SK-N-SH (cell line): ENCODE results near the gene SSTR3. TPM values are rescaled to one million over a fixed set of nuclear protein-coding genes. Genes with fewer than 3 reads are reported as not detected.

Source experiments
- CTCF ChIA-PET: fragments of 300-600, 350-600 bp; formaldehyde crosslinking; extraction: SDS; loops from one replicate; lab custom pipeline; 2021; lab: Yijun Ruan, JAX
- POLR2A ChIA-PET: fragments of 350-600 bp; sonication (Branson Sonifier 250); formaldehyde crosslinking; extraction: SDS; loops from one replicate; lab custom pipeline; 2020; ENCODE audit warnings: antibody characterized with exemption, inconsistent platforms; lab: Yijun Ruan, JAX
- DNase-seq: peaks from one replicate; pipeline ENCODE4 v3.0.0; 2012
- H2AFZ ChIP-seq: fragments of 200-600 bp; sonication (generic); 2 replicates; pipeline ENCODE4 v1.8.1; 2016; ENCODE audit warnings: antibody characterized with exemption, mild to moderate bottlenecking, low read depth
- H3F3A ChIP-seq: fragments of 200-600 bp; sonication (generic); replicated peaks from 2 replicates; pipeline ENCODE3; 2016; ENCODE audit warnings: antibody characterized with exemption, mild to moderate bottlenecking; ENCODE audit not compliant: insufficient read depth
- H3K27ac ChIP-seq, 2 experiments: fragments of 200-500 bp in 1 of 2; fragments of 200-600 bp in 1 of 2; sonication (Bioruptor generic) in 1 of 2; sonication (generic), shearing (Covaris generic) in 1 of 2; 2 replicates each; pipeline versions ENCODE4 v1.5.1 to v1.6.1; 2014 to 2016; ENCODE audit warnings: low read depth in 2 of 2, inconsistent platforms in 1 of 2, low read length in 1 of 2, mild to moderate bottlenecking in 1 of 2, mixed read lengths in 1 of 2
- H3K27me3 ChIP-seq: fragments of 200-600 bp; sonication (generic), shearing (Covaris generic); 2 replicates; pipeline ENCODE4 v1.6.1; 2016; ENCODE audit warnings: mixed run types; ENCODE audit not compliant: insufficient read depth
- H3K36me3 ChIP-seq, 2 experiments: fragments of 200-500 bp in 1 of 2; fragments of 200-600 bp in 1 of 2; sonication (Bioruptor generic) in 1 of 2; sonication (generic) in 1 of 2; replicated peaks in 1 of 2; 2 replicates each; pipeline versions ENCODE3 to v1.5.1; 2014 to 2016; ENCODE audit warnings: low read length in 1 of 2, mild to moderate bottlenecking in 1 of 2; ENCODE audit not compliant: insufficient read depth in 2 of 2, control insufficient read depth in 1 of 2
- H3K4me1 ChIP-seq, 2 experiments: fragments of 200-500 bp in 1 of 2; fragments of 200-600 bp in 1 of 2; sonication (Bioruptor generic) in 1 of 2; sonication (generic), shearing (Covaris generic) in 1 of 2; 2 replicates each; pipeline versions ENCODE4 v1.5.1 to v1.6.1; 2014 to 2016; ENCODE audit warnings: low read depth in 1 of 2, low read length in 1 of 2, mixed run types in 1 of 2; ENCODE audit not compliant: insufficient read depth in 2 of 2, control insufficient read depth in 1 of 2
- H3K4me2 ChIP-seq: fragments of 200-600 bp; sonication (generic), shearing (Covaris generic); 2 replicates; pipeline ENCODE4 v1.6.1; 2017; ENCODE audit warnings: mixed run types
- H3K4me3 ChIP-seq, 2 experiments: fragments of 200-500 bp in 1 of 2; fragments of 200-600 bp in 1 of 2; sonication (Bioruptor generic) in 1 of 2; sonication (generic), shearing (Covaris generic) in 1 of 2; 2 replicates each; pipeline versions ENCODE4 v1.5.1 to v1.8.1; 2014 to 2016; ENCODE audit warnings: low read depth in 2 of 2, inconsistent platforms in 1 of 2, low read length in 1 of 2, mild to moderate bottlenecking in 1 of 2, mixed read lengths in 1 of 2, moderate library complexity in 1 of 2
- H3K79me2 ChIP-seq: fragments of 200-600 bp; sonication (generic); 2 replicates; pipeline ENCODE4 v1.8.1; 2017; ENCODE audit warnings: mild to moderate bottlenecking; ENCODE audit not compliant: insufficient read depth
- H3K9ac ChIP-seq: fragments of 200-600 bp; sonication (generic); 2 replicates; pipeline ENCODE4 v1.6.1; 2017; ENCODE audit warnings: mixed run types
- H3K9me2 ChIP-seq: fragments of 200-600 bp; sonication (generic); 2 replicates; pipeline ENCODE4 v1.6.1; 2017; ENCODE audit warnings: mixed run types
- H3K9me3 ChIP-seq: fragments of 200-600 bp; sonication (generic); 2 replicates; pipeline ENCODE4 v1.6.1; 2017; ENCODE audit warnings: mixed run types, mild to moderate bottlenecking, moderate library complexity
- H4K20me1 ChIP-seq: fragments of 200-600 bp; sonication (generic); 2 replicates; pipeline ENCODE4 v1.6.1; 2017; ENCODE audit warnings: mild to moderate bottlenecking, mixed run types; ENCODE audit not compliant: insufficient read depth
- CHD2 ChIP-seq: fragments of 150-350 bp; IDR thresholded peaks from 2 replicates; pipeline ENCODE4 v1.6.1; 2018; ENCODE audit warnings: low read length; ENCODE audit not compliant: partially characterized antibody
- EZH2phosphoT487 ChIP-seq: fragments of 200-600 bp; sonication (generic); IDR thresholded peaks from 2 replicates; pipeline ENCODE4 v1.6.1; 2017; ENCODE audit warnings: low read depth, mixed run types, mild to moderate bottlenecking, antibody characterized with exemption, moderate library complexity, borderline replicate concordance
- GATA2 ChIP-seq: sonication (generic); formaldehyde crosslinking; IDR thresholded peaks from 2 replicates; pipeline ENCODE4 v1.5.0; 2020; ENCODE audit warnings: mild to moderate bottlenecking, missing genetic modification reagents
- JUND ChIP-seq: IDR thresholded peaks from 2 replicates; pipeline ENCODE4 v1.4.0; 2012
- MAX ChIP-seq: IDR thresholded peaks from 2 replicates; pipeline ENCODE4 v1.4.0; 2012; ENCODE audit warnings: low read depth
- MEF2A ChIP-seq: IDR thresholded peaks from 2 replicates; pipeline ENCODE4 v1.4.0; 2012; ENCODE audit warnings: low read depth, borderline replicate concordance
- MXI1 ChIP-seq: IDR thresholded peaks from 2 replicates; pipeline ENCODE4 v1.6.1; 2012; ENCODE audit warnings: mild to moderate bottlenecking, low read depth, low read length, improper control_type of control experiment
- NFIC ChIP-seq: IDR thresholded peaks from 2 replicates; pipeline ENCODE4 v1.4.0; 2012; ENCODE audit warnings: borderline replicate concordance
- POLR2AphosphoS5 ChIP-seq: IDR thresholded peaks from 2 replicates; pipeline ENCODE4 v1.6.1; 2012; ENCODE audit warnings: low read depth, low read length
- RFX5 ChIP-seq: IDR thresholded peaks from 2 replicates; pipeline ENCODE4 v1.6.1; 2012; ENCODE audit warnings: mild to moderate bottlenecking, improper control_type of control experiment, low read length
- SIN3A ChIP-seq: IDR thresholded peaks from 2 replicates; pipeline ENCODE4 v1.6.1; 2012; ENCODE audit warnings: low read depth, mild to moderate bottlenecking, low read length, moderate library complexity, borderline replicate concordance
- SMC3 ChIP-seq: IDR thresholded peaks from 2 replicates; pipeline ENCODE4 v1.6.1; 2012; ENCODE audit warnings: low read depth, low read length, improper control_type of control experiment
- USF2 ChIP-seq: fragments of 150-350 bp; IDR thresholded peaks from 2 replicates; pipeline ENCODE4 v1.6.1; 2017; ENCODE audit warnings: antibody characterized with exemption, low read length, low read depth, borderline replicate concordance
- ZBTB33 ChIP-seq: IDR thresholded peaks from 2 replicates; pipeline ENCODE4 v1.4.0; 2012; ENCODE audit warnings: low read depth, borderline replicate concordance
- WGBS: methylation state at CpG from one replicate; pipeline ENCODE4 v1.1.6; 2017; ENCODE audit warnings: low lambda C conversion rate; 5-methylcytosine and 5-hydroxymethylcytosine counted together
- polyA plus RNA-seq, 3 experiments: library from polyadenylated mRNA; depleted of rRNA; stranded (reverse); fragments of >200 nt; gene quantifications; 2 replicates each; pipeline ENCODE4 v1.2.3, GENCODE V29; 2012
- TF ChIP-seq, protein P1 (sequence below): IDR thresholded peaks from 2 replicates; pipeline ENCODE4; 2012
- TF ChIP-seq, protein P2 (sequence below): fragments of 200-600 bp; sonication (generic); IDR thresholded peaks from 2 replicates; pipeline ENCODE4 v1.6.1; 2017; ENCODE audit warnings: antibody characterized with exemption, mild to moderate bottlenecking, moderate library complexity

Gene SSTR3
- polyA plus RNA-seq, 1 of the 3 experiments (the other 2 are of a cell fraction) = not detected

DNA sequence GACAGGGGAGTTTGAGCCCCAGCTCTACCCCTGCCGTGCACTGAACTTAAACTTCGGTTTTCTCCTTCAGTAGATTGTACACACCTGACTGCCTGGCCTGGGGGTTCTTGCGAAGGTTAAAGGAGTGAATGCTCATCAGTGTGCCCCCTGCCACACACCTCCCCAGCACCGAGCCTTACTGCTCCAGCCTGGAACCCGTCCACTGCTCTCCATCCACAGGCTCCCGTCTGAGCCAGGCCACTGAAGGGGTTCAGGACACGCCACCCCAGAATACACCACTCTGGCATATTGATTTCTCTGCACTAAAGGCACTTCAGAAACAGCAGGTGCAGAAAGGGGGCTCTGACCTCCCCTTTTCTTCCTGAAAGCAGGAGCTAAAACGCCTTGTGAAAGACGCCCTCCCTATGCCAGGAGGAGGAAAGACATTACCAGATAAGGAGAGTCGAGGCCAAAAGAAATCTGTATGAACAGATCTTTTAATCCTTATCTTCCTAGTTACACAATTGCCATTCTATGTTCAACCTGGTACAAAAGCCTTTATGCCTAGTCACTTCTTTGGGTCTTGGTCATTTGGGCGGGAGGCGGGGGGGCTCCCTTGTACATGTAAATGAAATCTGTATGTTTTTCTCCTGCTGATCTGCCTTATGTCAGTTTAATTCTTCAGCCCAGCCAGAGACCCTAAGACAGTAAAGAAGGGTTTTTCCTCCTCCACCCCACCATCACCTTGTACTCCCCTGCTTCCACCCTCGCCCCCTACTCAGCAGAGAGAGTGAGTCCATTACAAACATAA is 1.9 kb upstream of the SSTR3 start:
- Histone ChIP-seq H3K4me1 (peaks cover 0 to 10% of the 10 kb centered on the region in 2 experiments; a peak in 1 of 4 replicates), H3K9me2 (no peaks in the 10 kb centered on the region), H2AFZ (no peak overlapping the region), H3K27ac (no peak overlapping the region), H3K36me3 (no peaks in the 10 kb centered on the region), H3K27me3 (no peaks in the 10 kb centered on the region; the same call in 1 of the 2 replicates), H4K20me1 (no peaks in the 10 kb centered on the region), H3K9me3 (no peaks in the 10 kb centered on the region), H3K4me3 (no peak overlapping the region), H3K9ac (no peak overlapping the region), H3K79me2 (no peaks in the 10 kb centered on the region), H3K4me2 (no peak overlapping the region), H3F3A (no peaks in the 10 kb centered on the region)
- ChIA-PET POLR2A (no interaction called here), CTCF (interaction anchor here (1.1 to 1.5 kb wide), 2 partner anchors 15 to 46 kb away, joined by 4 read pairs; no protein-coding TSS in a partner anchor)
- 76% methylated on average over 12 of the region's 13 CpGs for WGBS
- no peak for DNase-seq
- TF ChIP-seq ZBTB33 (no peak), CHD2 (no peak), MEF2A (no peak), USF2 (no peak), SMC3 (no peak), MAX (no peak), POLR2AphosphoS5 (no peak), EZH2phosphoT487 (no peak), RFX5 (no peak), NFIC (no peak), MXI1 (no peak), JUND (no peak), GATA2 (no peak), SIN3A (no peak)
- TF ChIP-seq, protein P1, sequence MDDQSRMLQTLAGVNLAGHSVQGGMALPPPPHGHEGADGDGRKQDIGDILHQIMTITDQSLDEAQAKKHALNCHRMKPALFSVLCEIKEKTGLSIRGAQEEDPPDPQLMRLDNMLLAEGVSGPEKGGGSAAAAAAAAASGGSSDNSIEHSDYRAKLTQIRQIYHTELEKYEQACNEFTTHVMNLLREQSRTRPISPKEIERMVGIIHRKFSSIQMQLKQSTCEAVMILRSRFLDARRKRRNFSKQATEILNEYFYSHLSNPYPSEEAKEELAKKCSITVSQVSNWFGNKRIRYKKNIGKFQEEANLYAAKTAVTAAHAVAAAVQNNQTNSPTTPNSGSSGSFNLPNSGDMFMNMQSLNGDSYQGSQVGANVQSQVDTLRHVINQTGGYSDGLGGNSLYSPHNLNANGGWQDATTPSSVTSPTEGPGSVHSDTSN = no peak
- TF ChIP-seq, protein P2, sequence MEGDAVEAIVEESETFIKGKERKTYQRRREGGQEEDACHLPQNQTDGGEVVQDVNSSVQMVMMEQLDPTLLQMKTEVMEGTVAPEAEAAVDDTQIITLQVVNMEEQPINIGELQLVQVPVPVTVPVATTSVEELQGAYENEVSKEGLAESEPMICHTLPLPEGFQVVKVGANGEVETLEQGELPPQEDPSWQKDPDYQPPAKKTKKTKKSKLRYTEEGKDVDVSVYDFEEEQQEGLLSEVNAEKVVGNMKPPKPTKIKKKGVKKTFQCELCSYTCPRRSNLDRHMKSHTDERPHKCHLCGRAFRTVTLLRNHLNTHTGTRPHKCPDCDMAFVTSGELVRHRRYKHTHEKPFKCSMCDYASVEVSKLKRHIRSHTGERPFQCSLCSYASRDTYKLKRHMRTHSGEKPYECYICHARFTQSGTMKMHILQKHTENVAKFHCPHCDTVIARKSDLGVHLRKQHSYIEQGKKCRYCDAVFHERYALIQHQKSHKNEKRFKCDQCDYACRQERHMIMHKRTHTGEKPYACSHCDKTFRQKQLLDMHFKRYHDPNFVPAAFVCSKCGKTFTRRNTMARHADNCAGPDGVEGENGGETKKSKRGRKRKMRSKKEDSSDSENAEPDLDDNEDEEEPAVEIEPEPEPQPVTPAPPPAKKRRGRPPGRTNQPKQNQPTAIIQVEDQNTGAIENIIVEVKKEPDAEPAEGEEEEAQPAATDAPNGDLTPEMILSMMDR = no peak
